ENCODE results near the gene PRSS57.

GRCh38 chr19:661427-662196 lies 33.6 kb downstream of the PRSS57 start:
- TF ChIP-seq CTCF (conservative IDR thresholded peaks at IDR 0.05; ENCODE audit: low read depth, low read length) (no peak), EZH2phosphoT487 (IDR thresholded peaks at IDR 0.05; ENCODE audit: borderline replicate concordance, low read length) (no peak), EZH2 (IDR thresholded peaks at IDR 0.05; ENCODE audit: low read length, unreplicated experiment) (no peak)

All from PC-3 (cell line).